ENCODE results near the gene BHLHA15.

Gene BHLHA15

GRCh38 chr7:98230746-98231471 lies 19.7 kb downstream of the BHLHA15 start:
- no peak for TF ChIP-seq FOXP2 (optimal IDR thresholded peaks at IDR 0.05; ENCODE audit: borderline replicate concordance, extremely low read depth, extremely low read length, insufficient read depth)
- TF ChIP-seq POLR2AphosphoS5 (IDR thresholded peaks at IDR 0.05; ENCODE audit: low read depth, low read length): no peak
- no peak for TF ChIP-seq SIN3A (IDR thresholded peaks at IDR 0.05; ENCODE audit: borderline replicate concordance, insufficient read depth, low read length)
- no peak for TF ChIP-seq TAF1 (IDR thresholded peaks at IDR 0.05; ENCODE audit: borderline replicate concordance, insufficient read depth, low read length)
- TF ChIP-seq, protein P1, sequence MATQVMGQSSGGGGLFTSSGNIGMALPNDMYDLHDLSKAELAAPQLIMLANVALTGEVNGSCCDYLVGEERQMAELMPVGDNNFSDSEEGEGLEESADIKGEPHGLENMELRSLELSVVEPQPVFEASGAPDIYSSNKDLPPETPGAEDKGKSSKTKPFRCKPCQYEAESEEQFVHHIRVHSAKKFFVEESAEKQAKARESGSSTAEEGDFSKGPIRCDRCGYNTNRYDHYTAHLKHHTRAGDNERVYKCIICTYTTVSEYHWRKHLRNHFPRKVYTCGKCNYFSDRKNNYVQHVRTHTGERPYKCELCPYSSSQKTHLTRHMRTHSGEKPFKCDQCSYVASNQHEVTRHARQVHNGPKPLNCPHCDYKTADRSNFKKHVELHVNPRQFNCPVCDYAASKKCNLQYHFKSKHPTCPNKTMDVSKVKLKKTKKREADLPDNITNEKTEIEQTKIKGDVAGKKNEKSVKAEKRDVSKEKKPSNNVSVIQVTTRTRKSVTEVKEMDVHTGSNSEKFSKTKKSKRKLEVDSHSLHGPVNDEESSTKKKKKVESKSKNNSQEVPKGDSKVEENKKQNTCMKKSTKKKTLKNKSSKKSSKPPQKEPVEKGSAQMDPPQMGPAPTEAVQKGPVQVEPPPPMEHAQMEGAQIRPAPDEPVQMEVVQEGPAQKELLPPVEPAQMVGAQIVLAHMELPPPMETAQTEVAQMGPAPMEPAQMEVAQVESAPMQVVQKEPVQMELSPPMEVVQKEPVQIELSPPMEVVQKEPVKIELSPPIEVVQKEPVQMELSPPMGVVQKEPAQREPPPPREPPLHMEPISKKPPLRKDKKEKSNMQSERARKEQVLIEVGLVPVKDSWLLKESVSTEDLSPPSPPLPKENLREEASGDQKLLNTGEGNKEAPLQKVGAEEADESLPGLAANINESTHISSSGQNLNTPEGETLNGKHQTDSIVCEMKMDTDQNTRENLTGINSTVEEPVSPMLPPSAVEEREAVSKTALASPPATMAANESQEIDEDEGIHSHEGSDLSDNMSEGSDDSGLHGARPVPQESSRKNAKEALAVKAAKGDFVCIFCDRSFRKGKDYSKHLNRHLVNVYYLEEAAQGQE (IDR thresholded peaks at IDR 0.05; ENCODE audit: insufficient read depth in 1 of 2, low read depth in 2 of 2, low read length in 2 of 2): no peak

GRCh38 chr7:98231493-98232262 lies 20.4 kb downstream of the BHLHA15 start:
- TF ChIP-seq POLR2AphosphoS5 (IDR thresholded peaks at IDR 0.05; ENCODE audit: low read depth, low read length) (no peak), SIN3A (IDR thresholded peaks at IDR 0.05; ENCODE audit: borderline replicate concordance, insufficient read depth, low read length) (no peak), FOXP2 (optimal IDR thresholded peaks at IDR 0.05; ENCODE audit: borderline replicate concordance, extremely low read depth, extremely low read length, insufficient read depth) (no peak), TAF1 (IDR thresholded peaks at IDR 0.05; ENCODE audit: borderline replicate concordance, insufficient read depth, low read length) (no peak)
- TF ChIP-seq, protein P1 (IDR thresholded peaks at IDR 0.05; ENCODE audit: insufficient read depth in 1 of 2, low read depth in 2 of 2, low read length in 2 of 2): no peak

GRCh38 chr7:98232263-98232585 lies 21.0 kb downstream of the BHLHA15 start:
- no peak for TF ChIP-seq SIN3A (IDR thresholded peaks at IDR 0.05; ENCODE audit: borderline replicate concordance, insufficient read depth, low read length)
- TF ChIP-seq TAF1 (IDR thresholded peaks at IDR 0.05; ENCODE audit: borderline replicate concordance, insufficient read depth, low read length): no peak
- TF ChIP-seq, protein P1 (IDR thresholded peaks at IDR 0.05; ENCODE audit: insufficient read depth in 1 of 2, low read depth in 2 of 2, low read length in 2 of 2): no peak
- no peak for TF ChIP-seq FOXP2 (optimal IDR thresholded peaks at IDR 0.05; ENCODE audit: borderline replicate concordance, extremely low read depth, extremely low read length, insufficient read depth)
- no peak for TF ChIP-seq POLR2AphosphoS5 (IDR thresholded peaks at IDR 0.05; ENCODE audit: low read depth, low read length)

- TF ChIP-seq FOXP2 (optimal IDR thresholded peaks at IDR 0.05; ENCODE audit: borderline replicate concordance, extremely low read depth, extremely low read length, insufficient read depth) (no peak), SIN3A (IDR thresholded peaks at IDR 0.05; ENCODE audit: borderline replicate concordance, insufficient read depth, low read length) (no peak), POLR2AphosphoS5 (IDR thresholded peaks at IDR 0.05; ENCODE audit: low read depth, low read length) (no peak), TAF1 (IDR thresholded peaks at IDR 0.05; ENCODE audit: borderline replicate concordance, insufficient read depth, low read length) (no peak)
- TF ChIP-seq, protein P1 (IDR thresholded peaks at IDR 0.05; ENCODE audit: insufficient read depth in 1 of 2, low read depth in 2 of 2, low read length in 2 of 2): no peak
These were observed 21.6 kb downstream of the BHLHA15 start for GRCh38 chr7:98232799-98233198.
